ENCODE data around the gene DISP3. TPM values are rescaled to one million over a fixed set of nuclear protein-coding genes. Genes with fewer than 3 reads are reported as not detected.

DISP3 gene
- total and polyA plus RNA-seq, 2 of the 4 experiments (the other 2 are of a cell fraction) = 0.05 TPM; not detected in 1

GRCh38 chr1:11526071-11526895 lies 47.3 kb downstream of the DISP3 start:
- 45% methylated on average over 11 of the region's 26 CpGs; no CpG with 5 or more reads in 1 of the 2 experiments for WGBS, 2 experiments (ENCODE audit: extremely low coverage in 2 of 2, insufficient read length in 1 of 2)
- H3K36me3 ChIP-seq (ENCODE audit: control insufficient read depth, insufficient read depth, low read length) = no peaks in the 10 kb centered on the region
- H2AK5ac ChIP-seq (ENCODE audit: low read depth, low read length) = no peak overlapping the region
- TF ChIP-seq RAD21 (IDR thresholded peaks at IDR 0.05; ENCODE audit: low read length) (no peak), BHLHE40 (IDR thresholded peaks at IDR 0.05; ENCODE audit: low read depth, low read length) (no peak), POLR2A (IDR thresholded peaks at IDR 0.05; ENCODE audit: low read depth, low read length) (no peak), USF2 (IDR thresholded peaks at IDR 0.05; ENCODE audit: low read depth, low read length) (no peak), SMC3 (IDR thresholded peaks at IDR 0.05; ENCODE audit: low read depth, low read length) (no peak), CHD1 (IDR thresholded peaks at IDR 0.05; ENCODE audit: low read depth, low read length) (no peak), MAZ (IDR thresholded peaks at IDR 0.05; ENCODE audit: borderline replicate concordance, low read depth, low read length) (no peak), ELK1 (IDR thresholded peaks at IDR 0.05; ENCODE audit: borderline replicate concordance, low read depth, low read length) (no peak), MXI1 (IDR thresholded peaks at IDR 0.05; ENCODE audit: borderline replicate concordance, low read depth, low read length) (no peak), FOS (IDR thresholded peaks at IDR 0.05; ENCODE audit: low read depth, low read length) (no peak), MAFK (IDR thresholded peaks at IDR 0.05; ENCODE audit: low read depth, low read length) (no peak), NFE2L2 (IDR thresholded peaks at IDR 0.05; ENCODE audit: low read depth, low read length) (no peak), RFX5 (IDR thresholded peaks at IDR 0.05; ENCODE audit: low read depth, low read length) (no peak), CEBPB (IDR thresholded peaks at IDR 0.05; ENCODE audit: low read depth, low read length) (no peak), RCOR1 (IDR thresholded peaks at IDR 0.05; ENCODE audit: insufficient replicate concordance, low read length) (no peak), CTCF (conservative IDR thresholded peaks at IDR 0.05; ENCODE audit: low read depth, low read length) (no peak)
- H2BK20ac ChIP-seq (ENCODE audit: low read depth, low read length) = no peak overlapping the region
- BruUV-seq (replicated peaks) = no TSS peak
- H3K4ac ChIP-seq (ENCODE audit: low read depth, low read length) = no peak overlapping the region
- H4K5ac ChIP-seq (ENCODE audit: low read depth, low read length) = no peak overlapping the region
- H3K27ac ChIP-seq (ENCODE audit: insufficient read depth, low read length) = no peak overlapping the region
- no peak overlapping the region for H3K18ac ChIP-seq (ENCODE audit: low read depth, low read length)
- no peaks in the 10 kb centered on the region for H3K27me3 ChIP-seq (ENCODE audit: control insufficient read depth, insufficient read depth, low read length)
- H2BK120ac ChIP-seq (ENCODE audit: low read depth, low read length) = no peak overlapping the region
- in situ Hi-C loops (cut with MboI; ENCODE audit: low sequenced_read_pairs) = no loop called here
- no peak overlapping the region for H3K4me3 ChIP-seq (ENCODE audit: insufficient read depth, low read depth, low read length)
- no peak overlapping the region for H3K23ac ChIP-seq (ENCODE audit: low read depth, low read length)
- H3K4me2 ChIP-seq (ENCODE audit: low read depth, low read length) = no peak overlapping the region
- ChIA-PET POLR2A (ENCODE audit: unreplicated experiment) (no interaction called here), CTCF (no interaction called here)
- no peaks in the 10 kb centered on the region for H3K9me3 ChIP-seq (ENCODE audit: control insufficient read depth, insufficient read depth, low read length)
- H3K14ac ChIP-seq (replicated peaks; ENCODE audit: low read depth, low read length) = no peak overlapping the region
- no peak overlapping the region for H2AK9ac ChIP-seq (replicated peaks; ENCODE audit: low read depth, low read length, poor library complexity)
- no peak overlapping the region for H4K91ac ChIP-seq (ENCODE audit: insufficient read depth, low read depth, low read length)
- H3K9ac ChIP-seq (ENCODE audit: low read depth, low read length) = no peak overlapping the region
- ATAC-seq (ENCODE audit: low read depth) = no peak
- dilution Hi-C loops (cut with HindIII; ENCODE audit: low sequenced_read_pairs, unreplicated experiment) = no loop called here
- H3K56ac ChIP-seq (ENCODE audit: extremely low read depth, insufficient read depth, low read length) = no peak overlapping the region
- H2BK5ac ChIP-seq (ENCODE audit: low read depth, low read length, poor library complexity, severe bottlenecking) = no peak overlapping the region
- H3K4me1 ChIP-seq (ENCODE audit: control insufficient read depth, insufficient read depth, low read length) = no peaks in the 10 kb centered on the region
- no peaks in the 10 kb centered on the region for H3K79me1 ChIP-seq (ENCODE audit: low read depth in 1 of 2, low read length in 2 of 2)
- no peaks in the 10 kb centered on the region for H4K20me1 ChIP-seq (ENCODE audit: insufficient read depth, low read length)
- H4K8ac ChIP-seq (ENCODE audit: low read depth in 2 of 2, low read length in 2 of 2) = no peak overlapping the region
- no peaks in the 10 kb centered on the region for H3K9me1 ChIP-seq (ENCODE audit: insufficient read depth, low read length)
- H2AFZ ChIP-seq (replicated peaks; ENCODE audit: low read length, poor library complexity) = peak overlapping the region; percentile 18
- DNase-seq = no peak
- intact Hi-C loops (cut with micrococcal nuclease) = no loop called here
- no peak overlapping the region for H2BK15ac ChIP-seq (ENCODE audit: low read depth, low read length)

All from IMR-90 (cell line).